Stimulated activated naive CD8-positive, alpha-beta T cell treated with anti-CD3 and anti-CD28 coated beads, Interleukin-15, amount 100 ng/mL, for 72 hours (primary cell): ENCODE results near the gene NEGR1.

ENCODE experiments used
- ATAC-seq: fragments of 150-1000 bp; cut with Tn5 transposase; 2 replicates; pipeline ENCODE4 v1.10.0; 2021; ENCODE audit warnings: mild to moderate bottlenecking, moderate library complexity
- DNase-seq, 2 donors: peaks; one replicate each; pipeline ENCODE4 v3.0.0; 2021 to 2022
- H3K27ac Mint-ChIP-seq, 2 donors: one replicate each; pipeline ENCODE4 v1.8.0; 2022; ENCODE audit warnings: mild to moderate bottlenecking in 2 of 2, mixed read lengths in 2 of 2, moderate library complexity in 2 of 2
- H3K27me3 Mint-ChIP-seq: one replicate; pipeline ENCODE4 v1.8.0; 2022; ENCODE audit warnings: mixed read lengths
- H3K4me1 Mint-ChIP-seq: one replicate; pipeline ENCODE4 v1.8.0; 2022; ENCODE audit warnings: mild to moderate bottlenecking, mixed read lengths
- H3K4me3 Mint-ChIP-seq, 2 donors: one replicate each; pipeline ENCODE4 v1.8.0; 2022; ENCODE audit warnings: mild to moderate bottlenecking in 2 of 2, mixed read lengths in 2 of 2, moderate library complexity in 1 of 2
- H3K9me3 Mint-ChIP-seq, 2 donors: one replicate each; pipeline ENCODE4 v1.8.0; 2022; ENCODE audit warnings: mixed read lengths in 2 of 2

NEGR1 gene

GRCh38 chr1:71393301-71393700, 889.0 kb downstream of the NEGR1 start:
- ATAC-seq: no peak
- no peak for DNase-seq
- Mint-ChIP-seq H3K4me3 (no peak overlapping the region), H3K27ac (no peak overlapping the region), H3K4me1 (no peaks in the 10 kb centered on the region), H3K27me3 (no peaks in the 10 kb centered on the region), H3K9me3 (peaks cover 29 to 31% of the 10 kb centered on the region in 2 donors)

- H3K4me1 Mint-ChIP-seq: no peaks in the 10 kb centered on the region
- ATAC-seq (no peak), DNase-seq (no peak)
- no peak overlapping the region for H3K4me3 Mint-ChIP-seq
- no peak overlapping the region for H3K27ac Mint-ChIP-seq
- H3K27me3 Mint-ChIP-seq: no peaks in the 10 kb centered on the region
- peaks cover 36 to 47% of the 10 kb centered on the region in 2 donors for H3K9me3 Mint-ChIP-seq
Observed at GRCh38 chr1:71390518-71390917, 891.8 kb downstream of the NEGR1 start.

GRCh38 chr1:71377886-71378285, 904.5 kb downstream of the NEGR1 start:
- no peak for ATAC-seq
- H3K27ac Mint-ChIP-seq: no peak overlapping the region
- H3K4me3 Mint-ChIP-seq: no peak overlapping the region
- no peaks in the 10 kb centered on the region for H3K27me3 Mint-ChIP-seq
- peaks cover 26 to 30% of the 10 kb centered on the region in 2 donors for H3K9me3 Mint-ChIP-seq
- DNase-seq: no peak
- H3K4me1 Mint-ChIP-seq: no peaks in the 10 kb centered on the region

- ATAC-seq: no peak
- Mint-ChIP-seq H3K4me1 (no peaks in the 10 kb centered on the region), H3K27ac (no peak overlapping the region), H3K27me3 (no peaks in the 10 kb centered on the region), H3K4me3 (no peak overlapping the region), H3K9me3 (peaks cover 11 to 12% of the 10 kb centered on the region in 2 donors)
- DNase-seq: no peak
Observed at GRCh38 chr1:71372496-71372895, 909.8 kb downstream of the NEGR1 start.

GRCh38 chr1:71371581-71371980, 910.8 kb downstream of the NEGR1 start:
- Mint-ChIP-seq H3K27me3 (no peaks in the 10 kb centered on the region), H3K27ac (no peak overlapping the region), H3K4me1 (no peaks in the 10 kb centered on the region), H3K9me3 (peaks cover 7 to 10% of the 10 kb centered on the region in 2 donors), H3K4me3 (no peak overlapping the region)
- DNase-seq (no peak), ATAC-seq (no peak)

- Mint-ChIP-seq H3K27ac (no peak overlapping the region), H3K4me1 (no peaks in the 10 kb centered on the region), H3K4me3 (no peak overlapping the region), H3K27me3 (no peaks in the 10 kb centered on the region), H3K9me3 (peaks cover 5 to 9% of the 10 kb centered on the region in 2 donors)
- ATAC-seq (no peak), DNase-seq (no peak)
Observed at GRCh38 chr1:71364236-71364635, 918.1 kb downstream of the NEGR1 start.

GRCh38 chr1:71362691-71363090, 919.6 kb downstream of the NEGR1 start:
- Mint-ChIP-seq H3K27me3 (no peaks in the 10 kb centered on the region), H3K4me3 (no peak overlapping the region), H3K27ac (no peak overlapping the region), H3K9me3 (peaks cover 3 to 20% of the 10 kb centered on the region in 2 donors), H3K4me1 (no peaks in the 10 kb centered on the region)
- ATAC-seq (no peak), DNase-seq (no peak)

- no peak for ATAC-seq
Observed at GRCh38 chr1:71362076-71362475, 920.3 kb downstream of the NEGR1 start.

GRCh38 chr1:71357708-71358107, 924.6 kb downstream of the NEGR1 start:
- H3K27me3 Mint-ChIP-seq: no peaks in the 10 kb centered on the region
- ATAC-seq: no peak
- H3K27ac Mint-ChIP-seq: no peak overlapping the region

More at GRCh38 chr1:71362076-71362475, 920.3 kb downstream of the NEGR1 start:
- Mint-ChIP-seq H3K27me3 (no peaks in the 10 kb centered on the region), H3K27ac (no peak overlapping the region), H3K4me3 (no peak overlapping the region), H3K4me1 (no peaks in the 10 kb centered on the region), H3K9me3 (peaks cover 0 to 26% of the 10 kb centered on the region in 2 donors)
- DNase-seq: no peak

GRCh38 chr1:71351438-71351837, 930.9 kb downstream of the NEGR1 start:
- Mint-ChIP-seq H3K4me3 (no peak overlapping the region), H3K9me3 (peaks cover 11 to 14% of the 10 kb centered on the region in 2 donors), H3K27me3 (no peaks in the 10 kb centered on the region), H3K27ac (no peak overlapping the region), H3K4me1 (no peaks in the 10 kb centered on the region)
- ATAC-seq: no peak
- no peak for DNase-seq

More at GRCh38 chr1:71357708-71358107, 924.6 kb downstream of the NEGR1 start:
- Mint-ChIP-seq H3K4me1 (no peaks in the 10 kb centered on the region), H3K4me3 (no peak overlapping the region), H3K9me3 (peaks cover 11 to 46% of the 10 kb centered on the region in 2 donors)
- no peak for DNase-seq

GRCh38 chr1:71350805-71351204, 931.5 kb downstream of the NEGR1 start:
- Mint-ChIP-seq H3K4me3 (no peak overlapping the region), H3K9me3 (peaks cover 8 to 11% of the 10 kb centered on the region in 2 donors), H3K27ac (no peak overlapping the region), H3K4me1 (no peaks in the 10 kb centered on the region), H3K27me3 (no peaks in the 10 kb centered on the region)
- ATAC-seq: no peak
- DNase-seq: no peak

- ATAC-seq: no peak
- no peaks in the 10 kb centered on the region for H3K4me1 Mint-ChIP-seq
- no peak overlapping the region for H3K27ac Mint-ChIP-seq
- H3K27me3 Mint-ChIP-seq: no peaks in the 10 kb centered on the region
- peaks cover 3 to 11% of the 10 kb centered on the region in 2 donors for H3K9me3 Mint-ChIP-seq
- no peak overlapping the region for H3K4me3 Mint-ChIP-seq
- DNase-seq: no peak
Observed at GRCh38 chr1:71350330-71350729, 932.0 kb downstream of the NEGR1 start.
